DOHH2 (cell line): ENCODE measurements around the gene STAT1.

ENCODE experiments used
- CTCF ChIP-seq: fragments of 200-600 bp; sonication (generic); IDR thresholded peaks from one replicate; pipeline ENCODE4 v1.5.1; 2014; ENCODE audit warnings: antibody characterized with exemption, mild to moderate bottlenecking, low read depth, low read length; ENCODE audit not compliant: poor library complexity, severe bottlenecking
- EZH2phosphoT487 ChIP-seq: fragments of 200-600 bp; sonication (generic); IDR thresholded peaks from 2 replicates; pipeline ENCODE4 v1.6.1; 2017; ENCODE audit warnings: borderline replicate concordance, mild to moderate bottlenecking, antibody characterized with exemption, low read length, moderate library complexity, mixed read lengths

- TF ChIP-seq CTCF (no peak), EZH2phosphoT487 (no peak)
Observed at GRCh38 chr2:190979906-190980629, 33.9 kb downstream of the STAT1 start.
